HepG2 (cell line): Measurements from ENCODE around the gene FAM174C.

Experiments
- FIP1L1 ChIP-seq: fragments of 200-400 bp; formaldehyde crosslinking; IDR thresholded peaks from 2 replicates; pipeline ENCODE4 v1.6.1; 2018; ENCODE audit warnings: low read depth, mild to moderate bottlenecking, low read length, moderate library complexity, borderline replicate concordance; ENCODE audit not compliant: insufficient read depth
- TRIM24 ChIP-seq: sonication (generic); formaldehyde crosslinking; IDR thresholded peaks from 2 replicates; pipeline ENCODE4 v1.8.0; 2022; ENCODE audit warnings: mild to moderate bottlenecking, missing genetic modification reagents

DNA sequence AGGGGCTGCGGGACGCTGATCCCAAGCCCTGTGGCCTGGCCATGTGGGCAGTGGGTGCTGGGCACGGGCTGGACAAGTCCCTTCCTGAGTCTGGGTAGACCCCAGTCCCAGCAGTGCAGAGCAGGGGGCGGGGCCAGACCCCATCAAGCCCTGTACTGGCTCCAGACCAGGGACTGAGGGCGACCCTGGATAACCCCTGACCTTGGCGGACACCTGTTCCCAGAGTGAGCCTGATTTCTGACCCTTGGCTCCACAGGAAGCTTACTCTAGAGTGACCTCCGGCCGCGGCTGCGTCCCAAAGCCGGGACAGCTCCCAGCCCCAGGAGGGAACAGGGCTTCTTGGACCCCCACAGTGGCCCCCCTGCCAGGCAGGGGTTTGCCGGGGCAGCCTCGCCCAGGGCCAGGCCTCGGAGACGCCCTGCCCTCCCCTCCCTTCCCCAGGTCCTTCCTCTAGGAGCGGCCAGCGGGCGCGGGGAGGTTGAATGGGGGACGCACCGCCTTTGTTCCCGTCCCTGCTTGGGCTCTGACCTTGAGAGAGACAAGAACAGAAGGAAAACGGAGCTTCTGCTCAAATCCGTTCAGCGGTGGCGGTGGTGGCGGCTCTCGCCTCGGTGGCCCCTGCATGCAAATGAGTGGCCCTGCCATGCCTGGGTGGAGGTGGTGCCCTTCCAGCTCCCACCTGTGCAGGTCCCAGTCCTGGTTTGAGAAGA is 8.0 kb downstream of the FAM174C start:
- TF ChIP-seq FIP1L1, result no peak
- no peak for TF ChIP-seq TRIM24
